Activated T-helper 2 cell treated with anti-CD3 and anti-CD28 coated beads, Interferon-gamma antibody, Interleukin-2, Interleukin-4, amounts not matched to agents 10 μg/mL and 5 μg/mL and 100 μg/mL, durations not matched to agents 14 hours and 24 hours and 36 hours (primary cell): ENCODE results near the gene GTF2H4. TPM values are rescaled to one million over a fixed set of nuclear protein-coding genes. Genes with fewer than 3 reads are reported as not detected.
"Not testable (repeated sequence)": the region's sequence is repeated elsewhere in the genome, so short reads cannot be mapped to it uniquely, and the experiment has no call there.

Source experiments
- DNase-seq: peaks from one replicate; pipeline ENCODE4 v3.0.0; 2021; ENCODE audit warnings: low spot score
- H3K27ac Mint-ChIP-seq: one replicate; pipeline ENCODE4 v1.8.0; 2021; ENCODE audit warnings: mixed read lengths
- H3K27me3 Mint-ChIP-seq: one replicate; pipeline ENCODE4 v1.8.0; 2021; ENCODE audit warnings: low read depth, mixed read lengths
- H3K36me3 Mint-ChIP-seq: one replicate; pipeline ENCODE4 v1.8.0; 2021; ENCODE audit warnings: low read depth, mixed read lengths
- H3K4me1 Mint-ChIP-seq: one replicate; pipeline ENCODE4 v1.8.0; 2021; ENCODE audit warnings: low read depth, mixed read lengths
- H3K4me3 Mint-ChIP-seq: one replicate; pipeline ENCODE4 v1.8.0; 2021; ENCODE audit warnings: low read depth, mild to moderate bottlenecking, moderate library complexity, mixed read lengths
- H3K9me3 Mint-ChIP-seq: one replicate; pipeline ENCODE4 v1.8.0; 2021; ENCODE audit warnings: mixed read lengths
- intact Hi-C: fragments of 100-400 bp; cut with micrococcal nuclease; formaldehyde crosslinking; loops from one replicate; pipeline ENCODE4 v1.15.1; 2023
- total RNA-seq: library from RNA; stranded (reverse); gene quantifications from 2 replicates; pipeline ENCODE4 v1.2.3, GENCODE V29; 2022

GTF2H4 gene
- total RNA-seq, 1 donor from 2014 or later: 58.3 TPM

- Mint-ChIP-seq H3K4me1 (peaks cover 18% of the 10 kb centered on the region), H3K36me3 (peaks cover 47% of the 10 kb centered on the region)
- intact Hi-C loops: not testable (repeated sequence)
Observed at GRCh38 chr6:30910473-30910872, 2.5 kb downstream of the GTF2H4 start.

DNA sequence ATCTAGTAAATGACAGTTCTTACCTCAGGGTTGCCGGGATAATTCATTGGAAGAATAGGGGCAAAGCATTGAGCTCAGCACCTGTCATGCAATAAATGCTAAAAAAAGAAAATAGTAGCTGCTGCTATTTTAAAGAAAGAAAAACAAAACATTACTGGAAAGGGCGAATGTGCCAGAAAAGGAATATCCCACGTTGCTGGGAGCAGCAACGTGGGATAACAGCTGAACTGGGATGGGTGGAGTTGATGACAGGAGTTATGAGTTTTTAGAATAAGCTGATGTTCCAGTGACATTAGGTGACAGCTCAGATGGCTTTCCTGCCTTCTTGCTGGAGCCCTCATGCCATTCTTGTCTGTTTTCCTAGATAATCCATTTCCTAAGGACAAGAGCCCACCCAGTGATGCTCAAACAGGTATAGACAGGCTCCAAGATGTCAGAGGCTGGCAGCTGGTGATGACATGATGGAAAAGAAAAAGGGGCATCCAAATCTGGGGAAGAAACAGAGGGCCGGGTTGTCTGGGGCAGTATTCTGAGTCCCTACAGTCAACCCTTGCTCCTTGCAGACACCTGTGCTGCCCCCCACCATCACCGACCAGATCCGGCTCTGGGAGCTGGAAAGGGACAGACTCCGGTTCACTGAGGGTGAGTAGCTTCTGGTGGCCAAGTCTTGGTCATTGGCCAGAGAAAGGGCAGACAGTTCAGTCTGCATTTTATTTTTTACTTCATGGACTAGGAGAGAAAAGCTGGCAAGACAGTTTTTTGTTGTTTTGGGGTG lies 4.9 kb downstream of the GTF2H4 start:
- DNase-seq: no peak
- Mint-ChIP-seq H3K36me3 (peaks cover 62% of the 10 kb centered on the region), H3K27me3 (no peaks in the 10 kb centered on the region), H3K27ac (no peak overlapping the region), H3K4me1 (peaks cover 25% of the 10 kb centered on the region), H3K9me3 (no peaks in the 10 kb centered on the region), H3K4me3 (peak overlapping the region; percentile 97)
- intact Hi-C loops: no loop called here

More at GRCh38 chr6:30910473-30910872, 2.5 kb downstream of the GTF2H4 start:
- H3K27ac Mint-ChIP-seq, H3K4me3 Mint-ChIP-seq, H3K27me3 Mint-ChIP-seq, H3K9me3 Mint-ChIP-seq, DNase-seq: not testable (repeated sequence)

DNA sequence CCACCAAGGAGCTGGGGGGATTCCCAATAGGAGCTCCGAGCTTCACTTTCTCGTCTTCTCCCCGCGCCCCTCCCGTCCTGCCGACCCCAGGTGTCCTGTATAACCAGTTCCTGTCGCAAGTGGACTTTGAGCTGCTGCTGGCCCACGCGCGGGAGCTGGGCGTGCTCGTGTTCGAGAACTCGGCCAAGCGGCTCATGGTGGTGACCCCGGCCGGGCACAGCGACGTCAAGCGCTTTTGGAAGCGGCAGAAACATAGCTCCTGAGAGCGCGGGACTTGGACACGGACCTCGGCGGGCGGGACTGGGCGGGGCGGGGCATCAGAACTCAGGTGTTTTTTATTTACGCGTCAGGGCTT lies 5.7 kb downstream of the GTF2H4 start:
- no peak for DNase-seq
- Mint-ChIP-seq H3K36me3 (peaks cover 66% of the 10 kb centered on the region), H3K9me3 (no peaks in the 10 kb centered on the region), H3K27me3 (no peaks in the 10 kb centered on the region), H3K27ac (no peak overlapping the region), H3K4me3 (peak overlapping the region; percentile 97), H3K4me1 (peaks cover 20% of the 10 kb centered on the region)
- intact Hi-C loops: loop anchor here (2.0 kb wide), 2 partner anchors 165 to 173 kb away; no protein-coding TSS in a partner anchor

- peak; percentile 87 for DNase-seq
- Mint-ChIP-seq H3K9me3 (no peaks in the 10 kb centered on the region), H3K36me3 (peaks cover 65% of the 10 kb centered on the region), H3K4me1 (peaks cover 16% of the 10 kb centered on the region), H3K4me3 (peak within 1 kb of the TSS; percentile 97), H3K27ac (peak within 1 kb of the TSS; percentile 88), H3K27me3 (no peaks in the 10 kb centered on the region)
- intact Hi-C loops: loop anchor here (2.0 kb wide), 2 partner anchors 165 to 173 kb away; no protein-coding TSS in a partner anchor
Observed at GRCh38 chr6:30914076-30914853, 6.3 kb downstream of the GTF2H4 start, which contains the start of gene VARS2. VARS2 (plus strand) TSS chr6:30914238; CDS start chr6:30914837, 599 bp downstream.

- intact Hi-C loops: loop anchor here (2.0 kb wide), 2 partner anchors 164 to 172 kb away; no protein-coding TSS in a partner anchor
- Mint-ChIP-seq H3K27me3 (no peaks in the 10 kb centered on the region), H3K4me3 (peak overlapping the region; percentile 97), H3K4me1 (peaks cover 16% of the 10 kb centered on the region), H3K27ac (peak overlapping the region; percentile 88), H3K9me3 (no peaks in the 10 kb centered on the region), H3K36me3 (peaks cover 68% of the 10 kb centered on the region)
- no peak for DNase-seq
Observed at GRCh38 chr6:30914854-30915590, 7.0 kb downstream of the GTF2H4 start.

DNA sequence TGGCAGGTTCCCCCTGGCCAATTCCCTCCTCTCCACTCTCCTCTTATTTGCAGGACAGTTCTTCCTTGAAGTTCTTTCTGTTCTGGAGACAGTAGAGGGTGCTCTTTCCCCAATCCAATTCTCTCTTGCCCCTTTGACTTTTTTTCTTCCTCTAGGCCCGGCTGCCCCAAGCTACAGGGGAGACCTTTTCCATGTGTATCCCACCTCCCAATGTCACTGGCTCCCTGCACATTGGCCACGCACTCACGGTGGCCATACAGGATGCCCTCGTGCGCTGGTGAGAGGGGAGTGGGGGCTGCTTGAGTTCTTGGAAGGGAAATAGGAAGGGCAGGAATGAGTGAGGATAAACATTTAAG lies 7.6 kb downstream of the GTF2H4 start:
- peak overlapping the region; percentile 28 for H3K27ac Mint-ChIP-seq
- DNase-seq: no peak
- peaks cover 16% of the 10 kb centered on the region for H3K4me1 Mint-ChIP-seq
- peaks cover 70% of the 10 kb centered on the region for H3K36me3 Mint-ChIP-seq
- H3K27me3 Mint-ChIP-seq: no peaks in the 10 kb centered on the region
- no peaks in the 10 kb centered on the region for H3K9me3 Mint-ChIP-seq
- H3K4me3 Mint-ChIP-seq: peak overlapping the region; percentile 97
- intact Hi-C loops: loop anchor here (2.0 kb wide), 2 partner anchors 163 to 171 kb away; no protein-coding TSS in a partner anchor

GRCh38 chr6:30917041-30917440 lies 9.0 kb downstream of the GTF2H4 start:
- H3K36me3 Mint-ChIP-seq: peaks cover 66% of the 10 kb centered on the region
- no peak for DNase-seq
- no peaks in the 10 kb centered on the region for H3K9me3 Mint-ChIP-seq

DNA sequence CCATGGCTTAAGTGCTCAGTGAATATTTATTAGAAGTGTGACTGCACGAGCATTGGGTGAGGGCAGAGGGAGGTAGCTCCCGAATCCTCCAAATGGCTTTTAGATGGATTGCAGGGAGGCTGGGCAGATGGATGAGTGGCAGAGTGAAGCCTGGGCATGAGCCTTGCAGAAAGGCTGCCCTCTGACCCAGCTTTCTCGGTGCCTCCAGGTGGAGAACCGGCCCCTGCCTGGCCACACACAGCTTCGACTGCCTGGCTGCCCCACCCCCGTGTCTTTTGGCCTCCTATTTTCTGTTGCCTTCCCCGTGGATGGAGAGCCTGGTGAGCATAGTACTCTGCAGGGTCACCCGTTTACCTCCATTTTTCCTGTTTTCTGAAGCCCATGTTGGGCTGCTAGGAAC lies 9.5 kb downstream of the GTF2H4 start:
- Mint-ChIP-seq H3K27ac (no peak overlapping the region), H3K4me3 (no peak overlapping the region), H3K27me3 (no peaks in the 10 kb centered on the region), H3K4me1 (peaks cover 16% of the 10 kb centered on the region), H3K9me3 (no peaks in the 10 kb centered on the region), H3K36me3 (peaks cover 66% of the 10 kb centered on the region)
- intact Hi-C loops: no loop called here
- DNase-seq: no peak

More at GRCh38 chr6:30917041-30917440, 9.0 kb downstream of the GTF2H4 start:
- Mint-ChIP-seq H3K4me1 (peaks cover 16% of the 10 kb centered on the region), H3K27ac (no peak overlapping the region), H3K4me3 (no peak overlapping the region), H3K27me3 (no peaks in the 10 kb centered on the region)
- intact Hi-C loops: no loop called here

DNA sequence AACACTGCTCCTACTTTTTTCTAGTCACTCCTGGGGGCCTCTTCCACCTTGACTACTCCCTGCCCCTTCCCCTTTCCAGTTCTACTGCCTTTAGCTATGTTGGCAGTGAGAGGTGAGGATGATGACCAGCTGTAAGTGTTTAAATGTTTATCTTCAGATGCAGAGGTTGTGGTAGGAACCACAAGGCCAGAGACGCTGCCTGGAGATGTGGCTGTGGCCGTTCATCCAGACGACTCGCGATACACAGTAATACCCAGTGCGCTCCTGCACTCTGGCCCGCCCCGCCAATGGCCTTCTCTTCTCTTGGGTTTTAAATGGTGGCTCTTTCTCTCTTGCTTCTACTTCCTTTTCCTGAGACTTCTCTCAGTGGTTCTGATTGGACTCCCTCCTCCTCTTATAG lies 10.7 kb downstream of the GTF2H4 start:
- Mint-ChIP-seq H3K4me3 (no peak overlapping the region), H3K36me3 (peaks cover 66% of the 10 kb centered on the region), H3K27me3 (no peaks in the 10 kb centered on the region), H3K4me1 (peaks cover 10% of the 10 kb centered on the region), H3K27ac (no peak overlapping the region), H3K9me3 (no peaks in the 10 kb centered on the region)
- intact Hi-C loops: no loop called here
- DNase-seq: no peak

GRCh38 chr6:30922447-30922852 lies 14.4 kb downstream of the GTF2H4 start:
- Mint-ChIP-seq H3K27ac (no peak overlapping the region), H3K36me3 (peaks cover 66% of the 10 kb centered on the region), H3K27me3 (no peaks in the 10 kb centered on the region), H3K9me3 (no peaks in the 10 kb centered on the region), H3K4me1 (no peaks in the 10 kb centered on the region), H3K4me3 (no peak overlapping the region)
- no peak for DNase-seq
- intact Hi-C loops: no loop called here

- H3K27me3 Mint-ChIP-seq, H3K9me3 Mint-ChIP-seq, H3K4me3 Mint-ChIP-seq, intact Hi-C loops, H3K27ac Mint-ChIP-seq, H3K4me1 Mint-ChIP-seq, DNase-seq: not testable (repeated sequence)
- peaks cover 69% of the 10 kb centered on the region for H3K36me3 Mint-ChIP-seq
Observed at GRCh38 chr6:30924040-30924627, 16.1 kb downstream of the GTF2H4 start.

DNA sequence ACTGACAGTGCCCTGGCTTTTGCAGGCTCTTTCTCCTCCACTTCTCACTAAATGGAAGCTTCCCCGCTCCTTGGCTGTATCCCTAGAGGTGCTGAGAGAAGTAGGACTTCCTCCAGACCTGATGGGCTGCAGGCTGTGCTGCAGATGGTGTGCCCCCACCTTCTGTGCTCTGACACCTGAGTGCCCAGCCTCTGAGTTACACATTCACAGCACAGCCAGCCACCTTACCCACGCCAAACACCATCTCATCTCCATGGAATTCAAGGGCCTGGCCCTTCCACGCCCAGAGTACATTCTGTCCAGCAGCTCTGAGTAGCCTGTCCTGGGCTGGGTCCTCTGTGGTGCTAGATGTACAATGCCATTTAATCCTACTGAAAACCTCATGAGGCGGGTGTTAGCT lies 18.6 kb downstream of the GTF2H4 start:
- Mint-ChIP-seq H3K9me3 (no peaks in the 10 kb centered on the region), H3K4me3 (no peak overlapping the region), H3K4me1 (no peaks in the 10 kb centered on the region), H3K27me3 (no peaks in the 10 kb centered on the region), H3K27ac (no peak overlapping the region), H3K36me3 (peaks cover 54% of the 10 kb centered on the region)
- intact Hi-C loops: no loop called here
- DNase-seq: no peak
